ENCODE measurements around the gene SLC4A1. TPM values are rescaled to one million over a fixed set of nuclear protein-coding genes. Genes with fewer than 3 reads are reported as not detected.

Gene SLC4A1
- total RNA-seq, 2 experiments from 2014 or later = not detected

DNA sequence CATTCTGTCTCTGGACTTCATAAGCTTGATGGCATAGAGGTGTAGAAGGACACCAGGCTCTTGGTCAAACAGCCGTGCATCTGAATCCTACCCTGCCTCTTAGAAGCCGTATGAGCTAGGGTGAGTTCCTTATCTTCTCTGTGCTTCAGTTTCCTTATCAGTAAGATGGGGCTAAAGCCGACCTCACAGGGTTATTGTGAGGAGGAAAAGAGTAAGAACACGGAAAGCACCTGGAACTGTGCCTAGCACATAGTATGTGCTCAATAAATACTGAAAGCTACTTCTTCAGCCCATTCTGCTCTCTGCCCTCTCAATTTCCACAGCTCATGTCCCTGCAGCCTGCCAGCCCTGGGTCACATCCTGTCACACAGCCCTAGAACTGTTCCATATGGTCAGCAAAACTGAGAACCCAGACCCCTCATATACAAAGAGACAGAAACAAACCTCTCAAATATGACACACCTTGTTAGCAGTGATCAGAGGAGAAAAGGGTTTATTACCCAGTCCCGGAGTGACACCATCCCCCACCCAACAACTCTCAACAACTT lies 31.4 kb downstream of the SLC4A1 start:
- POLR2A ChIA-PET = interaction anchor here (1.0 kb wide), 1 partner anchor 9 kb away, joined by 5 read pairs; no protein-coding TSS in a partner anchor
- no peak for DNase-seq
- Mint-ChIP-seq H3K9me3 (no peaks in the 10 kb centered on the region), H3K27ac (no peak overlapping the region), H3K27me3 (peaks cover 5% of the 10 kb centered on the region), H3K4me3 (no peak overlapping the region), H3K36me3 (no peaks in the 10 kb centered on the region), H3K4me1 (peaks cover 8% of the 10 kb centered on the region)
- ATAC-seq (ENCODE audit: low read depth) = no peak

DNA sequence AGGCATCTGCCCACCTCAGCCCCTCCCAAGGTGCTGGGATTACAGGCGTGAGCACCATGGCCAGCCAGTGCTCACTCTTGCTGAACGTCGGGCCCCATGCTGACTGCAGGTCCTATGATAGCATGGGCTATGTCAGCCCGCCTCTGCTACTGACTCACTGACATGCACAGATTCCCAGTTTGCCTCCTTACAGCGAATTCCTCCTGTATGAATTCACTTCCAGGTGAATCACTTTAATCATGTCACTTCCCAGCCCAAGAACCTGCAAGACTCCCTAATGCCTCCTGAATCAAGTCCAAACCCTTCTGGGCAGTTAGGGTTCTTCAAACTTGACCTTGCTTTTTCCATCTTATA lies 32.4 kb downstream of the SLC4A1 start:
- ATAC-seq (ENCODE audit: low read depth) (no peak), DNase-seq (no peak)
- Mint-ChIP-seq H3K4me3 (no peak overlapping the region), H3K4me1 (peaks cover 8% of the 10 kb centered on the region), H3K27ac (no peak overlapping the region), H3K36me3 (no peaks in the 10 kb centered on the region), H3K27me3 (peaks cover 5% of the 10 kb centered on the region), H3K9me3 (no peaks in the 10 kb centered on the region)
- POLR2A ChIA-PET = no interaction called here

DNA sequence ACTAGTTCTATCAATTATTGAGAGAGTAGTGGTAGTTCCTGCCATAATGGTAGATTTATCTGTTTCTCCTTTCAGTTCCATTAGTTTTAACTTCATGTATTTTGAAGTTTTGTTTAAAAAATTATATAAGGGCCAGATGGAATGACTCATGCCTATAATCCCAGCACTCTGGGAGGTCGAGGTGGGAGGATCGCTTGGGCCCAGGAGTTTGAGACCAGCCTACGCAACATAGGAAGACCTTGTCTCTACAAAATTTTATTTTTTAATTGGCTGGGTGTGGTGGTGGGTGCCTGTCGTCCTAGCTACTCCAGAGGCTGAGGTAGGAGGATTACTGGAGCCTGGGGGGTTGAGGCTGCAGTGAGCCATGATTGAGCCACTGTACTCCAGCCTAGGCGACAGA lies 34.4 kb downstream of the SLC4A1 start:
- Mint-ChIP-seq H3K9me3 (no peaks in the 10 kb centered on the region), H3K27ac (no peak overlapping the region), H3K27me3 (peaks cover 5% of the 10 kb centered on the region), H3K36me3 (no peaks in the 10 kb centered on the region), H3K4me1 (peaks cover 8% of the 10 kb centered on the region), H3K4me3 (no peak overlapping the region)
- ATAC-seq (ENCODE audit: low read depth) (no peak), DNase-seq (no peak)
- POLR2A ChIA-PET = no interaction called here

DNA sequence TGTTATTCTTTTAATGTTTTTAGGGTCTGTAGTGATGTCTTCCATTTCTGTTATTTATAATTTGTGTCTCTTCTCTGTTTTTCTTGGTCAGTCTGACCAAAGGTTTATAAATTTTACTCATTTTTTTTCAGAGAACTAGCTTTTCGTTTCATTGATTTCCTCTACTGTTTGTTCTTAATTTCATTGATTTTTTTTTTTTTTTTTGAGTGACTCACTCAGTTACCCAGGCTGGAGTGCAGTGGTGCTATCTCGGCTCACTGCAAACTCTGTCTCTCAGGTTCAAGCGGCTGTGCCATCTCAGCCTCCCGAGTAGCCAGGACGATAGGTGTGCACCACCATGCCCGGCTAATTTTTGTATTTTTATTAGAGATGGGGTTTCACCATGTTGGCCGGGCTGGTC lies 35.9 kb downstream of the SLC4A1 start:
- Mint-ChIP-seq H3K27ac (no peak overlapping the region), H3K4me3 (no peak overlapping the region), H3K4me1 (peaks cover 8% of the 10 kb centered on the region), H3K36me3 (no peaks in the 10 kb centered on the region), H3K9me3 (no peaks in the 10 kb centered on the region), H3K27me3 (peaks cover 5% of the 10 kb centered on the region)
- DNase-seq = no peak
- POLR2A ChIA-PET = no interaction called here
- ATAC-seq (ENCODE audit: low read depth) = no peak

DNA sequence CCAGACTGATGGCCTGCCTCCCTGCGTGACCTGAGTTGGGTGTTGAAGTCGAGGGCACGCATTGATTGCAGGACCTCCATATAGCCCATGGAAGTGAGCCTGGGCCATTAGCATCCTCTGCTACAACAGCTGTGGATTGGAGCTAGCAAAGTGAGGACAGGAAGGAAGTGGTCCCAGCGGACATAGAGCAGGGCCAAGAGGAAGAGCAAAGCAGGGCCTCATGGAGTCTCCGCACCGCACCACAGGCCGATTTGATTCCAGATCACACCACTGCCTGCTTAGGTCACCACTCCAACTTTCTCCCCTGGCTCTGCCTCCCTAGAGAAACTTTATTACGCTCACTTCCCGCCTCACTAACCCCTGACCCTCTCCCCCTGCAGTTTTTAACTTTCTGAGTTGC lies 37.8 kb downstream of the SLC4A1 start:
- Mint-ChIP-seq H3K4me3 (no peak overlapping the region), H3K27ac (no peak overlapping the region), H3K27me3 (peaks cover 5% of the 10 kb centered on the region), H3K36me3 (no peaks in the 10 kb centered on the region), H3K9me3 (no peaks in the 10 kb centered on the region), H3K4me1 (peaks cover 4% of the 10 kb centered on the region)
- ATAC-seq (ENCODE audit: low read depth) (no peak), DNase-seq (no peak)
- POLR2A ChIA-PET = interaction anchor here (0.7 to 1.3 kb wide), 2 partner anchors 85 to 863 kb away, joined by 3 read pairs; no protein-coding TSS in a partner anchor

DNA sequence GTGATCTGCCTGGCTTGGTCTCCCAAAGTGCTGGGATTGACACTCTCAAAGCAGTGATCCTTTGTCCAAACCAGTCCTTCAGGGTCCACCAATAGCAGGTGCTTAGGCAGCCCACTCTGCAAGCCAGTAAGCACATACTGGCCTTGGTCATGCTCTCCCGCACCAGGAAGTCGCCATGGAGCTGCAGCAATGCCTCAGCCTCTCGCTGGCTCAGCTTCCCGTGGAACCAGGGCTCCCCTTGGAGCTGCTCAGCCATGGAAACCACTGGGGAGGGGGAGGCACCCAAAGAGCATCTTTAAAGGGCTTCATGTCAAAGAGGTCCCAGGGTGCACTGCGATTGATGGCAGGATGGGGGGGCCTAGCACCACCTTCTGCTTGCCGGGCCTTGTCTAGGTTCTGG lies 38.8 kb downstream of the SLC4A1 start:
- POLR2A ChIA-PET = no interaction called here
- peaks cover 8% of the 10 kb centered on the region for H3K27me3 Mint-ChIP-seq
- no peak for ATAC-seq (ENCODE audit: low read depth)
- DNase-seq = no peak
- H3K27ac Mint-ChIP-seq = no peak overlapping the region
- H3K4me1 Mint-ChIP-seq = no peaks in the 10 kb centered on the region
- no peak overlapping the region for H3K4me3 Mint-ChIP-seq
- H3K9me3 Mint-ChIP-seq = no peaks in the 10 kb centered on the region
- no peaks in the 10 kb centered on the region for H3K36me3 Mint-ChIP-seq

DNA sequence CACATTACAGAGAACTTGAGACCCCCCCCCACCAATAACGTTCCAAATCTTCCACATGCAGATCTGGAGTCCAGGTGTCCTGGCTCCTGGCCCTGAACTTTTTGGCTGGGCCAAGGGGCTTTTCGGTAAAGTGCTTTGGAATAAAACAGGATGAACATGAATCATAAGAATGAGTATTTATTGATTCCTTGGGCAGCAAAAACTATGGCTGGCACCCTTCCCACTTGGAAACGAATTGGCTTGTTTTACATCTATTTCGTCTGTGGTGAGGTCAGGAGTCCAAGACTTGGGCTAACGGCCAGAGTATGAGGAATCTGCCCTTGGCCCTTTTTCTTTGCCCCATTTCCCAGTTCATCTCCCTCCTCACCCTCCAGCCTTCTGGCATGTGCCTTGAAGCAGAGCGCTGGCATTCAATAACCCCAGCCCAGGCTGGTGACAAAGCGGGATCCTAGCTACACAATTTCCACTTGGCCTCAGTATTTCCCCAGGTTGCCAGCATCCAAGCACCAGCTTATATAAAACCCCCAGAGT lies 44.3 kb downstream of the SLC4A1 start:
- ATAC-seq (ENCODE audit: low read depth) = no peak
- no peak for DNase-seq
- Mint-ChIP-seq H3K27ac (no peak overlapping the region), H3K27me3 (peaks cover 3% of the 10 kb centered on the region), H3K36me3 (peaks cover 2% of the 10 kb centered on the region), H3K9me3 (no peaks in the 10 kb centered on the region), H3K4me1 (peaks cover 8% of the 10 kb centered on the region), H3K4me3 (no peak overlapping the region)
- POLR2A ChIA-PET = interaction anchor here (1.4 to 1.9 kb wide), 2 partner anchors 11 to 13 kb away, joined by 5 to 7 read pairs; no protein-coding TSS in a partner anchor

DNA sequence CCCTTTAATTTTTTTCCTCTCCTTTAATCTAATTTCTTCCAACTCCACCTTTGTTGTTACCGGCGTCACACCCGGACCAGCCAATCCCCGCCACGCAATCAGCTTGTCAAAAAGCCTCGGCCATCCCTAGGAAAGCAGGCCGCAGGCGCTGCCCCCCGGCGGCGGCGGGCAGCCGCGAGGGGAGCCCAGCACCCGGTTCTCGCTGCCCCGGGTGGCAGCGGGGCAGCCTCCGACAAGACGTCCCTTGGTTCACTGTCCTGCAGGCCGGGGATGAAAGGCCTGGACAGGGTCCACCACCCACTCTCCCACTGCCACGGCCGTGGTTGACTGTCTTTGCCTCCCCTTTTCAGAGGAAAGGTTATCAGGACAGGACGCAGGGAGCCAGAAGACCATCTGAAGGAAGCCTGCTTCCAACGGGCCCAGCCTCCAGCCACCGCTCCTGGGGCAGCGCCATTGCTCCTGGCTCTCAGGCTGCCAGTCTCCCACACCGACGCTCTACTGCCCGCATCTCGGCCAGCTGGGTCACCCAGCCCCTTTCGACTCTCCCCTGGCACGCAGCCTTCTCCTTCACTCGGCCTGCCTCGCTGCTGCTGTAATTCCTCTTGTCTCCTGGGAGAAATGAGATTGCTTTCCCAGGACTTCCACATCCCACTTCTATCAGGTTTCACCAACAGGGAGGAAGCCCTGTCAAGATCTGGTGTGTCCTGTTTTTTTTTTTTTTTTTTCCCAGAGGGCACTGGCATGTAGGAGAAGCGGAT lies 45.6 kb downstream of the SLC4A1 start:
- Mint-ChIP-seq H3K9me3 (no peaks in the 10 kb centered on the region), H3K27ac (peak overlapping the region; percentile 88), H3K27me3 (peaks cover 3% of the 10 kb centered on the region), H3K36me3 (peaks cover 6% of the 10 kb centered on the region), H3K4me1 (peaks cover 13% of the 10 kb centered on the region), H3K4me3 (peak overlapping the region; percentile 86)
- DNase-seq (no peak), ATAC-seq (ENCODE audit: low read depth) (no peak)
- POLR2A ChIA-PET = interaction anchor here (0.7 to 6.4 kb wide), 22 partner anchors 8 to 209 kb away, joined by 3 to 82 read pairs (median 5); partner anchors contain the start of genes ATXN7L3, HDAC5, RUNDC3A and SLC25A39

DNA sequence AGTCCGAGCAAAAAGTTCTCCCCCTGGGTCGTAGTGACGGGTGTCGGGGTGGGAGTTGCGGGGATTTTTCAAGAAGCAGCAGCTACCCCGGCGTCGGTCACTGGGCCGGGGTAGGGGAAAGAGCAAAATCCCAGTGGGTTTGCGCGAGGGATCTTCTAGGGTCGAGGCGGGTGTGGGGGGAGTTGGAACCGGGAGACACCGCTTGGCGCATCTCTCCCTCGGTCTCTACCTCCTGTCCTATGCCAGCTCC lies 46.1 kb downstream of the SLC4A1 start:
- POLR2A ChIA-PET = interaction anchor here (0.6 to 6.4 kb wide), 23 partner anchors 9 to 210 kb away, joined by 3 to 82 read pairs (median 4); partner anchors contain the start of genes ATXN7L3, HDAC5, RUNDC3A and SLC25A39
- Mint-ChIP-seq H3K27ac (peak overlapping the region; percentile 88), H3K36me3 (peaks cover 9% of the 10 kb centered on the region), H3K9me3 (no peaks in the 10 kb centered on the region), H3K4me1 (peaks cover 16% of the 10 kb centered on the region), H3K4me3 (peak overlapping the region; percentile 86), H3K27me3 (peaks cover 3% of the 10 kb centered on the region)
- DNase-seq (peak; percentile 59), ATAC-seq (ENCODE audit: low read depth) (no peak)

DNA sequence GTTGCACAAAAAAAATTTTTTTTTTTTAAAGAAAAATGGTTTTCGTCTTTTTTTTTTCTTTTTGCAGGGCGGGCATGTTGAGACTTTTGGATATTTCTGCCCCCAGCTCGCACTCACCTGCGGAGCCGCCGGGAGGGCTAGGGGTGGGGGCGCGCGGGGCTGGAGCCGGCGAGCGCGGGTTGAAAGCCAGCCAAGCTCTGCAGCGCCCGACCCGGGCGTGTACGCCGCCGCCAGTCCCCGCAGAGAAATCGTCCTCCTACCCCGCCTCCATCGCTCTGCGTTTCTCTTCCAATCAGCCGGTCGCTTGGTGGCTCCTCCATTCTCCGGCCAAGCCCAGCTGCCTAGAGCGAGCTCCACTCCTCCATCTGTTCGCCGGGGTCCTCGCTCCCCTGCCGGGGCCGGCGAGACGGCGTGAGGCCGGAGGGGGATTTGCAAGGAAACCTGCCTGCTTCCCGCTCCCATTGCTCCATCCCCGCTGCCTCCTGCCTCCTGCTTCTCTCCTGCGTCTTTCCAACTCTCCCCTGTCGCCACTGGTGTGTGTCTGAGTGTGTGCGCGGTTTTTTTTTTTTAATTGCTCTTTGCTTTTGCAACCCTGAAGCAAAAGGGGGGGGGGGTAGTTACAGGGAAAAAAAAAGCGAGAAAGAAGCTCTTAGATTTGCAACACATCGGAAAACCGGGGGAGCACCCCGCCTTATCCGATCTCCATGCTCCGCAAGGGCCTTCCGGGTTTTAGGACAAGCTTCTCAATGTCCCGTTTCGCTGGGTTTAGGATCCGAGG lies 46.7 kb downstream of the SLC4A1 start:
- H3K27ac Mint-ChIP-seq = peak overlapping the region; percentile 88
- peak; percentile 16 for ATAC-seq (ENCODE audit: low read depth)
- peaks cover 13% of the 10 kb centered on the region for H3K36me3 Mint-ChIP-seq
- peak overlapping the region; percentile 86 for H3K4me3 Mint-ChIP-seq
- H3K27me3 Mint-ChIP-seq = peaks cover 3% of the 10 kb centered on the region
- peak; percentile 71 for DNase-seq
- POLR2A ChIA-PET = interaction anchor here (0.6 to 6.4 kb wide), 27 partner anchors 10 to 210 kb away, joined by 3 to 82 read pairs (median 4); partner anchors contain the start of genes ATXN7L3, HDAC5, RUNDC3A and SLC25A39
- peaks cover 21% of the 10 kb centered on the region for H3K4me1 Mint-ChIP-seq
- no peaks in the 10 kb centered on the region for H3K9me3 Mint-ChIP-seq

DNA sequence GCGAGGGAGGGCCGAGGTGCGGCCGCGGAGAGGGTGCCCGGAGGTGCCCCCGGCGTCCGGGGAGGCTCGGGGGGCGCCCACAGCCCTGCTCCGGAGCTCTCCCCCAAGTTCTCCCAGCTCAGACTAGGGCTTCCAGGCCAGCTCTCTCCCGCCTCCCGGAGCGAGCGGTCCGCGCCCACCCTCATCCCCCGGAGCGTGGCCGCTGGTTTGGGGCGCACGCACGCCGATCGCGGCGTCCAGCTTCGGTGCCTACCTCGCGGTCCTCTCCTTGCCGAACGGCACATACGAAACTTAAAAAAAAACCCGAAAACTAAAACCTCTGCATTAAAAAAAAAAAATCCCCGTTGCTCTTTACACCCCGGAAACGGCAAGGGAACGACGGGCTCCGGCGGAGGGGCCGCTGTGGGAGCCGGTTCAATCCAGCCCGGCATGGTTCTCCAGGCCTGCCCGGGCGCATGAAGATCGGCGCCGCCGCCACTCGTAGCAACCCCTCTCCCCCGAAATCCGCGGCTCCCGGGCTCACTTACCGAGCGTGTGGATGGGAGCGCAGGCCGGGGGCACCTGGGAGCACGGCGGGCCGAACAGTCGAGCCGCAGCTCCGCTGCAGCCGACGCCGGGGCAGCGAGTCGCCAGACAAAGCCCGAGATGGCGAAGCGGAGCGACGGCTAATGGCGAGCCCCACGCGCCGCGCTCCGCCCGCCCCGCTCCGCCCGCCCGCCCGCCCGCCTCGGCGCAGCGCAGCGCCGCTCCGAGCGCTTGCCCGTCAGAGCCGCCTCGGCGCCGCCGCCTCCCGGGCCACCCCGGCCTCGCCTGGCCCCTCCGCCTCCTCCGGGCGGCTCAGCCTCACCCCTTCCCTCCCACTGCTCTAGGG lies 47.5 kb downstream of the SLC4A1 start:
- POLR2A ChIA-PET = interaction anchor here (0.6 to 6.4 kb wide), 21 partner anchors 10 to 154 kb away, joined by 3 to 82 read pairs (median 5); partner anchors contain the start of genes ATXN7L3, LSM12, RUNDC3A and SLC25A39
- peak; percentile 74 for DNase-seq
- Mint-ChIP-seq H3K4me1 (peaks cover 30% of the 10 kb centered on the region), H3K27me3 (peaks cover 3% of the 10 kb centered on the region), H3K27ac (peak overlapping the region; percentile 97), H3K9me3 (no peaks in the 10 kb centered on the region), H3K36me3 (peaks cover 21% of the 10 kb centered on the region), H3K4me3 (peak overlapping the region; percentile 93)
- ATAC-seq (ENCODE audit: low read depth) = peak; percentile 17

DNA sequence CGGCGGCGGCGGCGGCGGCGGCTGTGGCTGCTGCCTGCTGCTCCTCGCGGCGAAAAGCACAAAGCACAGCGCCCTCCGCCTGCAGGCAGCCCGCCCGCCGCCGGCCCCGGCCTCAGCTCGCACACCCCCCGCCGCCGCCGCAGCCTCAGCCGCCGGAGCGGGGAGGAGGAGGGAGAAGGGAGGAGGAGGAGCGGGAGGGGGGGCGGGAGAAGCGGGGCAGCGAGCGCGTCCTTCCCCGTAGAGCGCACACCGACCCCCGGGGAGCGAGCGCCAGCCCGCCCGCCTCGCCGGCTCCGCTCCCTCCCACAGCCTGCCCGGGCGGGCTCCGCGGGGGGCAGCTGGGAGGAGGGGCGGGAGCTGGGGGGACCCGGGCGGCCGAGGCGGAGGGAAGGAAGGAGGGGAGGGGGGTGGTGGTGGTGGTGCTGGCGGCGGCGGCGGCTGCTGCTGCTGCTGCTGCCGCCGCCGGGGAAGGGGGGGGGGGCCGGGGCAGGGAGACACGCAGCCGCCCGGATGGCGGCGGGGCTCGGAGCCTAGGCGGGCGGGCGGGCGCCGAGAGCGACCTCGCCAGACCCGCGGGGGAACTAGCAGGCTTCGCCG lies 48.2 kb downstream of the SLC4A1 start, which contains the start of gene UBTF:
Gene UBTF, minus strand, starts transcription at position 60 of the 597 bp plus-strand sequence. CDS start 1,446 bp downstream, outside the sequence.
- POLR2A ChIA-PET = interaction anchor here (0.7 to 6.4 kb wide), 12 partner anchors 9 to 153 kb away, joined by 3 to 82 read pairs (median 9); partner anchors contain the start of genes LSM12, SLC25A39 and TMUB2
- Mint-ChIP-seq H3K27me3 (peaks cover under 1% of the 10 kb centered on the region), H3K27ac (peak within 1 kb of the TSS; percentile 97), H3K4me1 (peaks cover 37% of the 10 kb centered on the region), H3K4me3 (peak within 1 kb of the TSS; percentile 99), H3K36me3 (peaks cover 28% of the 10 kb centered on the region), H3K9me3 (no peaks in the 10 kb centered on the region)
- peak; percentile 81 for DNase-seq
- peak; percentile 7 for ATAC-seq (ENCODE audit: low read depth)

Data from activated naive CD8-positive, alpha-beta T cell treated with anti-CD3 and anti-CD28 coated beads, Interleukin-2, amount 10 ng/mL, durations not matched to agents 7 days and 5 days (primary cell).